Left colon (tissue), 2 donors: ENCODE results near the gene PXDN. TPM values are rescaled to one million over a fixed set of nuclear protein-coding genes. Genes with fewer than 3 reads are reported as not detected.

Experiments used
- ATAC-seq: fragments of 200-7000 bp; cut with Tn5 transposase; one replicate; pipeline ENCODE4 v1.9.1; 2020; ENCODE audit warnings: mild to moderate bottlenecking, moderate library complexity
- DNase-seq, 2 donors: peaks; one replicate each; pipeline ENCODE4 v3.0.0-alpha.2; 2020
- intact Hi-C, 2 donors: fragments of 100-400 bp; cut with DNase I in 1 of 2; cut with micrococcal nuclease in 1 of 2; formaldehyde crosslinking; loops; one replicate each; pipeline versions ENCODE4 v1.11.2 to v1.14.0; 2022; cut with DNase I, micrococcal nuclease
- total RNA-seq, 2 donors: library from RNA; stranded (reverse); fragmentation: NEBNext Ultra II Directional; extraction: Animal tissue kit (Norgen Biotek cat#: 25700); gene quantifications; one replicate each; pipeline ENCODE4 v1.2.1, GENCODE V29; 2021
- donor health status: DM: no; HTN: no; CAD: no.
- donor health status: DM: yes; HTN: yes; CAD: no.

The PXDN gene
- total RNA-seq, 2 donors from 2014 or later = 11.6 to 13.3 TPM

GRCh38 chr2:1606046-1606400, 138.3 kb downstream of the PXDN start:
- intact Hi-C loops = no loop called here
- ATAC-seq (no peak), DNase-seq (no peak)

- intact Hi-C loops = no loop called here
- DNase-seq (peak in 1 of 2 donors; percentile 26), ATAC-seq (no peak)
Observed at GRCh38 chr2:1605102-1606045, 138.9 kb downstream of the PXDN start.

GRCh38 chr2:1603521-1603920, 140.8 kb downstream of the PXDN start:
- no peak for DNase-seq
- intact Hi-C loops = no loop called here
- no peak for ATAC-seq

GRCh38 chr2:1603059-1603458, 141.3 kb downstream of the PXDN start:
- intact Hi-C loops = no loop called here
- ATAC-seq (no peak), DNase-seq (no peak)

- ATAC-seq (no peak), DNase-seq (no peak)
- intact Hi-C loops = no loop called here
Observed at GRCh38 chr2:1602278-1603010, 141.9 kb downstream of the PXDN start.

- intact Hi-C loops = no loop called here
- DNase-seq = peak in 1 of 2 donors; percentile 11
Observed at GRCh38 chr2:1601471-1602277, 142.6 kb downstream of the PXDN start.

GRCh38 chr2:1601067-1601412, 143.3 kb downstream of the PXDN start:
- intact Hi-C loops = no loop called here
- DNase-seq (peak in 1 of 2 donors; percentile 18), ATAC-seq (peak; percentile 61)

More at GRCh38 chr2:1601471-1602277, 142.6 kb downstream of the PXDN start:
- no peak for ATAC-seq

GRCh38 chr2:1600191-1601066, 143.9 kb downstream of the PXDN start:
- no peak for ATAC-seq
- DNase-seq = peak in 1 of 2 donors; percentile 26
- intact Hi-C loops = no loop called here

- DNase-seq (peak in 1 of 2 donors; percentile 15), ATAC-seq (no peak)
- intact Hi-C loops = loop anchor here (10.0 kb wide), 2 partner anchors 145 to 155 kb away; partner anchors contain the start of gene PXDN (in 1 of the 2)
Observed at GRCh38 chr2:1599301-1600085, 144.8 kb downstream of the PXDN start.

- ATAC-seq = no peak
- intact Hi-C loops = loop anchor here (10.0 kb wide), 2 partner anchors 146 to 156 kb away; partner anchors contain the start of gene PXDN (in 1 of the 2)
Observed at GRCh38 chr2:1598800-1599199, 145.5 kb downstream of the PXDN start.

GRCh38 chr2:1598041-1598710, 146.1 kb downstream of the PXDN start:
- no peak for ATAC-seq
- DNase-seq = peak in 1 of 2 donors; percentile 14
- intact Hi-C loops = loop anchor here (10.0 kb wide), 2 partner anchors 147 to 157 kb away; partner anchors contain the start of gene PXDN (in 1 of the 2)

More at GRCh38 chr2:1598800-1599199, 145.5 kb downstream of the PXDN start:
- no peak for DNase-seq

GRCh38 chr2:1595274-1595673, 149.0 kb downstream of the PXDN start:
- DNase-seq = no peak
- ATAC-seq = no peak
- intact Hi-C loops = loop anchor here (10.0 kb wide), 2 partner anchors 150 to 160 kb away; partner anchors contain the start of gene PXDN (in 1 of the 2)

- DNase-seq (peak in 1 of 2 donors; percentile 18), ATAC-seq (no peak)
- intact Hi-C loops = loop anchor here (10.0 kb wide), 2 partner anchors 150 to 160 kb away; partner anchors contain the start of gene PXDN (in 1 of the 2)
Observed at GRCh38 chr2:1594373-1595171, 149.7 kb downstream of the PXDN start.

- intact Hi-C loops = loop anchor here (10.0 kb wide), 2 partner anchors 151 to 161 kb away; partner anchors contain the start of gene PXDN (in 1 of the 2)
- ATAC-seq (no peak), DNase-seq (no peak)
Observed at GRCh38 chr2:1594123-1594372, 150.3 kb downstream of the PXDN start.

GRCh38 chr2:1593371-1594122, 150.8 kb downstream of the PXDN start:
- intact Hi-C loops = loop anchor here (10.0 kb wide), 2 partner anchors 151 to 161 kb away; partner anchors contain the start of gene PXDN (in 1 of the 2)
- ATAC-seq (no peak), DNase-seq (peak in 1 of 2 donors; percentile 24)
